Astrocyte of the spinal cord (primary cell): Measurements from ENCODE around the gene RAVER1.

Source experiments
- DNase-seq: peaks from one replicate; pipeline ENCODE4 v3.0.0; 2011; ENCODE audit warnings: low read depth, low spot score
- H3K4me3 ChIP-seq: 2 replicates; pipeline ENCODE4 v1.5.1; 2011; ENCODE audit warnings: low read depth, mild to moderate bottlenecking, low read length, moderate library complexity
- CTCF ChIP-seq: IDR thresholded peaks from 2 replicates; pipeline ENCODE4 v1.5.1; 2012; ENCODE audit warnings: low read depth, mild to moderate bottlenecking, low read length, inconsistent platforms
- in situ Hi-C: cut with HindIII; loops from 2 replicates; pipeline ENCODE4 v1.10.0; 2017; ENCODE audit warnings: low sequenced_read_pairs

RAVER1 gene

GRCh38 chr19:10290357-10290875 is 42.9 kb downstream of the RAVER1 start:
- in situ Hi-C loops: no loop called here
- H3K4me3 ChIP-seq: no peak overlapping the region
- no peak for TF ChIP-seq CTCF
- DNase-seq: no peak

- H3K4me3 ChIP-seq: peak within 1 kb of the TSS; percentile 13
- no peak for DNase-seq
- TF ChIP-seq CTCF: no peak
- in situ Hi-C loops: no loop called here
Measured at GRCh38 chr19:10289836-10290356, 43.4 kb downstream of the RAVER1 start, which contains the start of gene ICAM5. TSS of gene ICAM5 (plus strand) at chr19:10289952. CDS start at chr19:10290044, 92 bp downstream.

DNA sequence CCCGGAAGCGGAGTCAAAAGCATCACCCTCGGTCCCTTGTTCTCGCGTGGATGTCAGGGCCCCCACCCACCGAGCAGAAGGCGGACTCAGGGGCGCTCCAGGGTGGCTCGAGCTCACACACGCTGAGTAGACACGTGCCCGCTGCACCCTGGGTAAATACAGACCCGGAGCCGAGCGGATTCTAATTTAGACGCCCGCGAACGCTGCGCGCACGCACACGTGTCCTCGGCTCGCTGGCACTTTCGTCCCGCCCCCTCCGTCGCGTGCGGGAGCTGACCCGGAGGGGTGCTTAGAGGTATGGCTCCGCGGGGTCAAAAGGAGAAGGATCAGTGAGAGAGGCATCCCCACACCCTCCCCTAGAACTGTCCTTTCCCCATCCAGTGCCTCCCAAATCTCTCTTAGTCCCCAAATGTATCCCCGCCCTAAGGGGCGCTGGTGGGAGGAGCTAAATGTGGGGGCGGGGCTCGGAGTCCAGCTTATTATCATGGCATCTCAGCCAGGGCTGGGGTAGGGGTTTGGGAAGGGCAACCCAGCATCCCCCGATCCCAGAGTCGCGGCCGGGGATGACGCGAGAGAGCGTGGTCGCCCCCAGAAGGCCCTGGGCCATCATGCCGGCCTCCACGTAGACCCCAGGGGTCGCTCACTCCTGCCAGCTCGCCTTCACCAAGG is 44.0 kb downstream of the RAVER1 start:
- in situ Hi-C loops: no loop called here
- no peak for TF ChIP-seq CTCF
- no peak for DNase-seq
- peak overlapping the region; percentile 13 for H3K4me3 ChIP-seq

GRCh38 chr19:10288662-10289166 is 44.6 kb downstream of the RAVER1 start:
- no peak for DNase-seq
- peak overlapping the region; percentile 13 for H3K4me3 ChIP-seq
- no peak for TF ChIP-seq CTCF
- in situ Hi-C loops: no loop called here

DNA sequence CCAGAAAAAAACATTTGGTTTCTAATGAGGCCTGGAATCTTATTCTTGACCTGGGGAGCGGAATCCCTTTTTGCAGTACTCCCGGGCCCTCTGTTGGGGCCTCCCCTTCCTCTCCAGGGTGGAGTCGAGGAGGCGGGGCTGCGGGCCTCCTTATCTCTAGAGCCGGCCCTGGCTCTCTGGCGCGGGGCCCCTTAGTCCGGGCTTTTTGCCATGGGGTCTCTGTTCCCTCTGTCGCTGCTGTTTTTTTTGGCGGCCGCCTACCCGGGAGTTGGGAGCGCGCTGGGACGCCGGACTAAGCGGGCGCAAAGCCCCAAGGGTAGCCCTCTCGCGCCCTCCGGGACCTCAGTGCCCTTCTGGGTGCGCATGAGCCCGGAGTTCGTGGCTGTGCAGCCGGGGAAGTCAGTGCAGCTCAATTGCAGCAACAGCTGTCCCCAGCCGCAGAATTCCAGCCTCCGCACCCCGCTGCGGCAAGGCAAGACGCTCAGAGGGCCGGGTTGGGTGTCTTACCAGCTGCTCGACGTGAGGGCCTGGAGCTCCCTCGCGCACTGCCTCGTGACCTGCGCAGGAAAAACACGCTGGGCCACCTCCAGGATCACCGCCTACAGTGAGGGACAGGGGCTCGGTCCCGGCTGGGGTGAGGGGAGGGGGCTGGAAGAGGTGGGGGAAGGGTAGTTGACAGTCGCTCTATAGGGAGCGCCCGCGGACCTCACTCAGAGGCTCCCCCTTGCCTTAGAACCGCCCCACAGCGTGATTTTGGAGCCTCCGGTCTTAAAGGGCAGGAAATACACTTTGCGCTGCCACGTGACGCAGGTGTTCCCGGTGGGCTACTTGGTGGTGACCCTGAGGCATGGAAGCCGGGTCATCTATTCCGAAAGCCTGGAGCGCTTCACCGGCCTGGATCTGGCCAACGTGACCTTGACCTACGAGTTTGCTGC is 46.3 kb downstream of the RAVER1 start, which contains the start of gene ICAM4:
ICAM4 (plus strand) TSS at position 153 of the 935 bp plus-strand sequence; CDS start at position 211, 58 bp downstream.
- in situ Hi-C loops: no loop called here
- TF ChIP-seq CTCF: no peak
- DNase-seq: no peak
- H3K4me3 ChIP-seq: no peak within 1 kb of the TSS

DNA sequence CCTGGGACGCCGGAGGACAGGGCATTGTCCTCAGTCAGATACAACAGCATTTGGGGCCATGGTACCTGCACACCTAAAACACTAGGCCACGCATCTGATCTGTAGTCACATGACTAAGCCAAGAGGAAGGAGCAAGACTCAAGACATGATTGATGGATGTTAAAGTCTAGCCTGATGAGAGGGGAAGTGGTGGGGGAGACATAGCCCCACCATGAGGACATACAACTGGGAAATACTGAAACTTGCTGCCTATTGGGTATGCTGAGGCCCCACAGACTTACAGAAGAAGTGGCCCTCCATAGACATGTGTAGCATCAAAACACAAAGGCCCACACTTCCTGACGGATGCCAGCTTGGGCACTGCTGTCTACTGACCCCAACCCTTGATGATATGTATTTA is 47.9 kb downstream of the RAVER1 start:
- in situ Hi-C loops: no loop called here
- no peak overlapping the region for H3K4me3 ChIP-seq
- TF ChIP-seq CTCF: no peak
- no peak for DNase-seq
